Activated CD8-positive, alpha-beta memory T cell treated with anti-CD3 and anti-CD28 coated beads, Interleukin-2, amount 50 U/mL, for 1 hour (primary cell): ENCODE data around the gene SAT1.

Experiments
- DNase-seq: peaks from one replicate; pipeline ENCODE4 v3.0.0-alpha.2; 2020; ENCODE audit errors: extremely low read depth

SAT1 gene

GRCh38 chrX:23776363-23776762 lies 6.6 kb upstream of the SAT1 start:
- no peak for DNase-seq

GRCh38 chrX:23779025-23779424 lies 3.9 kb upstream of the SAT1 start:
- no peak for DNase-seq

GRCh38 chrX:23782455-23782854 lies 518 bp upstream of the SAT1 start:
- no peak for DNase-seq

- DNase-seq, result no peak
Observed at GRCh38 chrX:23783589-23784469, 856 bp downstream of the SAT1 start.

- no peak for DNase-seq
Observed at GRCh38 chrX:23784470-23785331, 1.7 kb downstream of the SAT1 start.

- no peak for DNase-seq
Observed at GRCh38 chrX:23785580-23785979, 2.6 kb downstream of the SAT1 start.

- DNase-seq, result no peak
Observed at GRCh38 chrX:23786268-23786815, 3.4 kb downstream of the SAT1 start.

- DNase-seq, result no peak
Observed at GRCh38 chrX:23787745-23788118, 4.8 kb downstream of the SAT1 start.

GRCh38 chrX:23788521-23788920 lies 5.5 kb downstream of the SAT1 start:
- no peak for DNase-seq

- DNase-seq, result no peak
Observed at GRCh38 chrX:23788946-23789345, 6.0 kb downstream of the SAT1 start.

- no peak for DNase-seq
Observed at GRCh38 chrX:23789386-23790154, 6.6 kb downstream of the SAT1 start.

- no peak for DNase-seq
Observed at GRCh38 chrX:23790155-23790497, 7.2 kb downstream of the SAT1 start.

- DNase-seq, result no peak
Observed at GRCh38 chrX:23792861-23793553, 10.0 kb downstream of the SAT1 start.

GRCh38 chrX:23795221-23795620 lies 12.2 kb downstream of the SAT1 start:
- no peak for DNase-seq

GRCh38 chrX:23797371-23798128 lies 14.6 kb downstream of the SAT1 start:
- no peak for DNase-seq

- DNase-seq, result no peak
Observed at GRCh38 chrX:23799469-23800065, 16.6 kb downstream of the SAT1 start.

- DNase-seq, result no peak
Observed at GRCh38 chrX:23802431-23802830, 19.5 kb downstream of the SAT1 start.

- no peak for DNase-seq
Observed at GRCh38 chrX:23803931-23804381, 21.0 kb downstream of the SAT1 start.

- no peak for DNase-seq
Observed at GRCh38 chrX:23804578-23804977, 21.6 kb downstream of the SAT1 start.

GRCh38 chrX:23805389-23805788 lies 22.4 kb downstream of the SAT1 start:
- DNase-seq, result no peak
